Progenitor cell of endocrine pancreas (in vitro differentiated cells): Measurements from ENCODE around the gene AKT3. TPM values are rescaled to one million over a fixed set of nuclear protein-coding genes. Genes with fewer than 3 reads are reported as not detected.

ENCODE experiments used
- DNase-seq: peaks from one replicate; pipeline ENCODE4 v3.0.0; 2021; ENCODE audit warnings: low spot score; ENCODE audit not compliant: unreplicated experiment
- H3K27ac Mint-ChIP-seq: 2 replicates; pipeline ENCODE4 v1.8.0; 2021; ENCODE audit warnings: mild to moderate bottlenecking, moderate library complexity, mixed read lengths
- H3K27me3 Mint-ChIP-seq: 2 replicates; pipeline ENCODE4 v1.8.0; 2021; ENCODE audit warnings: mixed read lengths
- H3K36me3 Mint-ChIP-seq: 2 replicates; pipeline ENCODE4 v1.8.0; 2022; ENCODE audit warnings: mixed read lengths; ENCODE audit not compliant: insufficient read depth
- H3K4me1 Mint-ChIP-seq: 2 replicates; pipeline ENCODE4 v1.8.0; 2021; ENCODE audit warnings: low read depth, mixed read lengths
- H3K4me3 Mint-ChIP-seq: 2 replicates; pipeline ENCODE4 v1.8.0; 2021; ENCODE audit warnings: low read depth, mild to moderate bottlenecking, moderate library complexity, mixed read lengths
- H3K9me3 Mint-ChIP-seq: 2 replicates; pipeline ENCODE4 v1.8.0; 2021; ENCODE audit warnings: low read depth, mixed read lengths
- total RNA-seq: library from RNA; stranded (reverse); gene quantifications from 2 replicates; pipeline ENCODE4 v1.2.1, GENCODE V29; 2021
- TF ChIP-seq, protein P1 (sequence below): fragments of 200-600 bp; sonication (generic); IDR thresholded peaks from one replicate; pipeline ENCODE4 v1.5.0; 2021; ENCODE audit warnings: antibody characterized with exemption, mild to moderate bottlenecking; ENCODE audit not compliant: unreplicated experiment

AKT3 gene
- total RNA-seq, 1 donor from 2014 or later, result 45.5 TPM

DNA sequence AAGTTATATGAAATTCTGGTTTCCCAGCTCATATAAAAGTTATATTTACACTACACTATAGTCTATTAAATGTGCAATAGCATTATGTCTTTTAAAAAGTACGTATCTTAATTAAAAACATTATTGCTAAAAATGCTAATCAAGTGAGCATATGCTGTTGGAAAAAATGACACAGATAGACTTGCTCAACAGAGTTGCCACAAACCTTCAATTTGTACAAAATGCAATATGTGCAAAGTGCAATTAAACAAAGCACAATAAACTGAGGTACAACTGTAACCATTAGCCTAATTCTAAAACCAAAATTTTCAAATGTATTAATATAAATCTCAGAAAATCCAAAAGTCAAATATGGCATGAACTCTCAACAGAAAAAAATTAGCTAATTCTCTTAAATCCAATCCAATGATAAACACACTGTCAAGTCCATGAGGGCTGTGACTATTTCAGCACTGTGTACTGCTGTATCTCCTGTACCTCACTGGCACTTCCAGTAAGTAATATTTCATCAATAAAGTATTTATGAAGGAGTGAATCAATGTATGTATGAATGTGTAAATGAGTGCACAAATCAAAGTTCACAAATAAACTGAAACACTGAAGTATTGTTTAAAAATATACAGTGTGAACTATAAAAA is 116.3 kb downstream of the AKT3 start:
- Mint-ChIP-seq H3K4me1 (no peaks in the 10 kb centered on the region), H3K4me3 (no peak overlapping the region), H3K27me3 (no peaks in the 10 kb centered on the region), H3K27ac (no peak overlapping the region), H3K9me3 (no peaks in the 10 kb centered on the region), H3K36me3 (no peaks in the 10 kb centered on the region)
- no peak for DNase-seq
- TF ChIP-seq, protein P1, sequence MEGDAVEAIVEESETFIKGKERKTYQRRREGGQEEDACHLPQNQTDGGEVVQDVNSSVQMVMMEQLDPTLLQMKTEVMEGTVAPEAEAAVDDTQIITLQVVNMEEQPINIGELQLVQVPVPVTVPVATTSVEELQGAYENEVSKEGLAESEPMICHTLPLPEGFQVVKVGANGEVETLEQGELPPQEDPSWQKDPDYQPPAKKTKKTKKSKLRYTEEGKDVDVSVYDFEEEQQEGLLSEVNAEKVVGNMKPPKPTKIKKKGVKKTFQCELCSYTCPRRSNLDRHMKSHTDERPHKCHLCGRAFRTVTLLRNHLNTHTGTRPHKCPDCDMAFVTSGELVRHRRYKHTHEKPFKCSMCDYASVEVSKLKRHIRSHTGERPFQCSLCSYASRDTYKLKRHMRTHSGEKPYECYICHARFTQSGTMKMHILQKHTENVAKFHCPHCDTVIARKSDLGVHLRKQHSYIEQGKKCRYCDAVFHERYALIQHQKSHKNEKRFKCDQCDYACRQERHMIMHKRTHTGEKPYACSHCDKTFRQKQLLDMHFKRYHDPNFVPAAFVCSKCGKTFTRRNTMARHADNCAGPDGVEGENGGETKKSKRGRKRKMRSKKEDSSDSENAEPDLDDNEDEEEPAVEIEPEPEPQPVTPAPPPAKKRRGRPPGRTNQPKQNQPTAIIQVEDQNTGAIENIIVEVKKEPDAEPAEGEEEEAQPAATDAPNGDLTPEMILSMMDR, result no peak

DNA sequence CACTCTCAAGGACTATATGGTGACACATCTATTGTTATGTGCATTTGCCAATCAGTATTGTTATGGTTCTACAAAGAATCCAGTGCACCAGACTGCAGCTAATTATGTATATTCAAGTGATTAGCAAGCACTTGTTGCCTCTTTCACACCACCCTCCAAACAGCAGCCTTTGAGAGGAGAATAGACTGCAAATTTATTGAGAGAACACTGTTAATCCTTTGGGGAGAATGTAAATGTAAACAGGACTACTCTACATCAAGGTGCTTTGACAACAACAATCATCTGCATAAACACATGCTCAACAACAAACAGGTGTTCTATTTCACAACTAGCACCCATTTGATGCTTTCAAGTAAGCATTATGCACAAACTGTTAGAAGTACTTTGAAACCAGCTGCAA is 117.4 kb downstream of the AKT3 start:
- TF ChIP-seq, protein P1, result no peak
- Mint-ChIP-seq H3K4me1 (no peaks in the 10 kb centered on the region), H3K4me3 (no peak overlapping the region), H3K27me3 (no peaks in the 10 kb centered on the region), H3K27ac (no peak overlapping the region), H3K9me3 (no peaks in the 10 kb centered on the region), H3K36me3 (no peaks in the 10 kb centered on the region)
- no peak for DNase-seq

DNA sequence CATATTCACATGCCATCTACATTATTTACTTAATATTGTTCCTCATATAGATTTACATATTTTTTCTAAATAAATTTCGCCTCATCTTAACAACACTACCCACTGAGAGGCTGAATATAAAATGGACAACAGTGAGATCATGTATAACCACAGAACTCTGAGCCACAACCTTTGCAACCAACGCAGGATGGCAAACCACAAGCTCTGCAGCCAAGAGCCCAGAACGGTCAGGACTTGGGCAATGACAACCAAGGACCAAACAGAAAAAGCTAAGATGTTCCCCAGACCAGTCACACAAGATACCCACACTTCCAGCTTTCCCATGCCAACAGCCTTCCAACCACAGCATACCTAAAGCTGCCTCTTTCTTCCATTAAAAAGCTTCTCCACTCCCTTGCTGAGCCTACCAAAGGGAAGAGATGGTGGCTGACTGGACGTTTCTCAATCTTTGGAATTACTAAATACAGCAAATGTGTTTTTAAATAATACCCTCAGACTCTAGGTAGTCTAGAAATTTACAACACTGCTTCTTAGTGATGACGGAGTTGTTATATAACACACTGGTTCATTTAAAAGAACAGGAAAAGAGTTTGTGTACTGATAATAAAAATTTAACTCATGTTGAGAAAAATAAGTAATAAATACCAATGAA is 117.9 kb downstream of the AKT3 start:
- Mint-ChIP-seq H3K9me3 (no peaks in the 10 kb centered on the region), H3K27me3 (no peaks in the 10 kb centered on the region), H3K27ac (no peak overlapping the region), H3K36me3 (no peaks in the 10 kb centered on the region), H3K4me3 (no peak overlapping the region), H3K4me1 (no peaks in the 10 kb centered on the region)
- DNase-seq, result no peak
- TF ChIP-seq, protein P1, result no peak

DNA sequence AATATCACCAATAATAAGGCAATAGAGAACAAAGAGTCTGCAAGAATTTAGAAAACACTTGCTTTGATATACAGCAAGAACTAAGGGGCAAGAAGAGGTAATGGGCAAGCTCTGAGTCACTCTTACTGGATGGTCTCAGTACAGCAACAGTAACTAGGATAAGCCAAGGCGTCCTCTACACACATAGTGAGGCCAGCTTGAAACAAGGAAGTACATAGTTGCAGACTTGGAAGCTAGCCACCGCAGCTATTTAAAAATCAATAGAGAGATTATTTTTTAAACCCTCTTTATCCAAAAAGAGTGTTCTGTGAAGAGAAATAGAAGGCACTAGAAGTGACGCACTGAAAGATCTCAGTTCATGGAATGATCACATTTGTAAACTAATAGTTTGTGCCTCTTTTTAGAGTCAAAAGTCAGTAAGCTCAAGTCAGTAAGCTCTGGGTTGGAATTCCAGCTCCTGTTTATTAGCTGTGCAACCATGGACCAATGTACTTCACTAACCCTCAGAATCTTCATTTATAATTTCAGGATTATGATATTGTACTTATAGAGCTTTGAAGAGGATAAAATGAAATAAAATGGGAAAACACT is 118.6 kb downstream of the AKT3 start:
- no peak overlapping the region for H3K4me3 Mint-ChIP-seq
- no peaks in the 10 kb centered on the region for H3K4me1 Mint-ChIP-seq
- no peak overlapping the region for H3K27ac Mint-ChIP-seq
- H3K36me3 Mint-ChIP-seq, result no peaks in the 10 kb centered on the region
- H3K9me3 Mint-ChIP-seq, result no peaks in the 10 kb centered on the region
- H3K27me3 Mint-ChIP-seq, result no peaks in the 10 kb centered on the region
- TF ChIP-seq, protein P1, result no peak
- no peak for DNase-seq

DNA sequence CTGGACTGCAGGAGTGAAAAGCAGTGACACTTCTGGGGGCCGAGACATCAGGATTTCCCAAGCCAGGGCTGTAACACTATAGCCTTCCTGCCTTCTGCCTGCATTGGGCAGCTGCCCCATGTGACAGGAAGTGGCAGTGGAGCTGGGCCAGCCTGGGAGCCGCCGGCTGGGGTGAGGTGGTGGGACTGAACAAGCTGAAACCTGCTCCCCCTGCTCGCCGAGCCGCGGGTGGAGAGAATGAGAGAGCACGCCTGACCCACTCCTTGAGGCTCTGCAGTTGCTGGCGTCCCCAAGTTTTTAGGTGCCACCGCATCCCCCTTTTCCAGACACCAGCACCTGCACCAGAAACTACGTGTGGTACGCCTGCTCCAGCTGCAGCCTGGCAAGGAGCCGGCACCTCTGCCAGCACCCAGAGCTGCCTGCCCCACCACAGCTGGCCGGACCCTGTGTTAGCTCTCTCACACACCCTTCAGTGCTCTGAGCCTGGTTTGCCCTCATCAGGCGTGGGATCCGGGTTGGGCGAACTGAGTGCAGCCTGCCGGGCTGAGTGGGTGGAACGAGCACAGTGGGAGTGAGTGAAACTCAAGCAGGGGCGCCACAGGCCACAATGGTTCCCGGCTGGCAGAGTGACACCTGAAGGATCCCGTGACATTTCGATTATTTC is 119.4 kb downstream of the AKT3 start:
- no peak overlapping the region for H3K4me3 Mint-ChIP-seq
- H3K4me1 Mint-ChIP-seq, result no peaks in the 10 kb centered on the region
- H3K9me3 Mint-ChIP-seq, result no peaks in the 10 kb centered on the region
- DNase-seq, result no peak
- no peak overlapping the region for H3K27ac Mint-ChIP-seq
- H3K36me3 Mint-ChIP-seq, result no peaks in the 10 kb centered on the region
- TF ChIP-seq, protein P1, result no peak
- H3K27me3 Mint-ChIP-seq, result no peaks in the 10 kb centered on the region
